Measurements from ENCODE around the gene ITGA6.
A peak's percentile ranks its signal among the peaks of the same experiment; 100 is the strongest.

ITGA6 gene

DNA sequence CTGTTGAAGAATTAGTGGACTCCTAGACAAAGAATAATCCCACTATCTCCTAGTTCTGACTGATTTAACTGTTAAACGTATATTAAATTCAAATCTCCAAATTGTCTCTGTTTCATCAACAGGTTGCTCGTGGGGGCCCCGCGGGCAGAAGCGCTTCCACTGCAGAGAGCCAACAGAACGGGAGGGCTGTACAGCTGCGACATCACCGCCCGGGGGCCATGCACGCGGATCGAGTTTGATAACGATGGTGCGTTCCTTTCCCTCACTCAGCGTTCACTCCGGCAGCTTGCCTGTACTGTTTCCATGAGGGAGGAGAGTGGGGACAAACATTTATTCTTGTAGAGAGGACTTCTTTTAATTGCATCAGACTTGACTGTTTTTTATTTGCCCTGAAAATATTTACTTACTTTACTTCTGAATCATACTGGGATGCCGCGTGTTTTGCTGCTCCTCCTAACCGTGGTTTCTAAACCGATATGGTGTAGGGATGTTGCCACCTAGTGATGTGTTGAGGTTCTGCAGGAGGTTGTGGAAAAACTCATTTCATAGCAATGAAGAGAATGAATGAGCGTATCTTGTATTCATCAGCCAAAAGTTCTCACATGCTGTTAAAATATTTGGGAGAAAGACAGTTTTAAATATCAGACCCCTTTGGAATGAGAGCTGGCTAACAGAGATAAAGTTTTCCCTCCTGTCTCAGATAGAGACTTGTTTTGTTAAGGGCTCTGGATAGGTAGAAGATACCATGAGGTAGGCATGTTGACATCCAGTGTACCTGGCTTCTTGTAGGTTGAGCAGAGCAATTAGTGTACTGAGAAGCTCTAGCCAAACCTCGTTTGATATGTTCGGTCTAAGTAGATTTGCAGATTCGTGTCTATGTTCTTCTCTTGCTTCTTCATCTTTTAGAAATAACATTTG is 38.3 kb downstream of the ITGA6 start:
- DNase-seq (ENCODE audit: low spot score): peak; percentile 56

DNA sequence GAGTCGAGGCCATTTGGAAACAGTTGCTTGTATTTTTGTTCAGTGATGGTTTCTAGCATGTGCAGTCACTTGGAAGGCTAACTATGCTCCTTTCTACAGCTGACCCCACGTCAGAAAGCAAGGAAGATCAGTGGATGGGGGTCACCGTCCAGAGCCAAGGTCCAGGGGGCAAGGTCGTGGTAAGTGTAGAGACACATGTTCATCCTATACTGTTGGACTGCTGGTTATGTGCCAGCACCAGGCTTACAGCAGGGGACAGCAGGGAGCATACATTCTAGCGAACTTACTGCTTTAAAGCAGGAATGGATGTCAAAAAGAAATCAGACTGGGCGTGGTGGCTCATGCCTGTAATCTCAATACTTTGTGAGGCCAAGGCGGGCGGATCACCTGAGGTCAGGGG is 40.0 kb downstream of the ITGA6 start:
- DNase-seq (ENCODE audit: low spot score): no peak

DNA sequence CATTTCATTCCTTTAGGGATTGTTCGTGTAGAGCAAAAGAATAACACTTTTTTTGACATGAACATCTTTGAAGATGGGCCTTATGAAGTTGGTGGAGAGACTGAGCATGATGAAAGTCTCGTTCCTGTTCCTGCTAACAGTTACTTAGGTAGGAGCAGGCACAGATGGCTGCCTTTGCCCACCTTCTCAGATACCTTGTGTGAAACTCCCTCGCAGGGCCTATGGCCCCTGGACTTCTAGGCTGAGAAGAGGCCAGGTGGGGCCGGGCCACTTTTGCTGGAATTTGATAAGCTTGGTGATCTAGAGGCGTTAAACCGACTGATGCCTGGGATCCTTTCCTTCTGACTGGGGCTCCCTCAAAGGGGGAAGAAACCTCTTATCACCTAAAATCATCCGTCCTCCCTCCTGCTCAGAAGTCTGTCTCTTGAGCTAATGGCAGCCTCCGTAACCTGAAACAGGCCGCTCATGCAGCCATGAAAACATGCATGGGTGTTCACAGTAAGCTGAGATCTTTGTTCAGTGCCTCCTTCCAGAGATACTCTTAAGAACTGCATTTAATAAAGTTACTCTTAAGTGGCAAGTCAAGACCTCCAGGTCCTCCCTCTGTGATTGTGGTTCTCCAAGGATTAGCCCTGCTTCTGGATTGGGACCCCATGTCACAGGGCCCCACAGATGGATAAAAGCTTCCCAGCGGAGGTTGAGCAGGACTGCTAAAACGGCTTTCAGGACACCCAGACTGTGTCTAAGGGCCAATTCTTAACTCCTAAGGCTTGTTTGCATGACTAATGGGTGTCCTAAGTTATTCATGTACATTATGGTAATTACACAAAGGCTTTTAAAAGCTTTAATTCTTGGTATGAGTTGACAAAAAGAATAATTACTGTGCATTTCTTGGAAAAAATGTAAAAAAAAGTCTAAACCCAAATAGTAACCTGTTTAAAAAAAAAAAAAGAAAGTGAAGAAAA is 43.9 kb downstream of the ITGA6 start:
- no peak for DNase-seq (ENCODE audit: low spot score)

DNA sequence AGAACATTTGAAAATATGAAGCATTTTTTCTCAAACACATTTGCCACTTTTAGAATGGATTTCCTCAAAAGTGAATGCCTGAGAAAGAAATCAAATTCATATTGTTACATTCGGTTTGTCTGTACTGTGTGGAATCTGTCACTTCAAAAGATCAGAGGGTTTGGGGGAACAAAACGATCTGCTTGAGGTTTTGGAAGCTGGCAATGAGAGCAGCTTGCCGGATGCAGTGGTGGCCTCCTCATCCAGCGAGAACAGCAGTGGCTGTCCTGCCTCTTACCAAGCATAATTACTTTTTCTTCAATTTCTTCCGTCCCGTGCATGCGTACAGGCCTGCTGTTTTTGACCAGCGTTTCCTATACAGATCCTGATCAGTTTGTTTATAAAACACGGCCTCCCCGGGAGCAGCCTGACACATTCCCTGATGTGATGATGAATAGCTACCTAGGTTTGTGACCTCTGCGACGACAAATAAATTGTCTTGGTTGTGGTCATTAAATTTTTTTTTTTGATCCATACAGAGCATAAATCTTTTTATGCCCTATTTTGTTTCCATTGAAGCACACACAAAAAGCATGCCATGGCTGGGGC is 45.2 kb downstream of the ITGA6 start:
- DNase-seq (ENCODE audit: low spot score): no peak

DNA sequence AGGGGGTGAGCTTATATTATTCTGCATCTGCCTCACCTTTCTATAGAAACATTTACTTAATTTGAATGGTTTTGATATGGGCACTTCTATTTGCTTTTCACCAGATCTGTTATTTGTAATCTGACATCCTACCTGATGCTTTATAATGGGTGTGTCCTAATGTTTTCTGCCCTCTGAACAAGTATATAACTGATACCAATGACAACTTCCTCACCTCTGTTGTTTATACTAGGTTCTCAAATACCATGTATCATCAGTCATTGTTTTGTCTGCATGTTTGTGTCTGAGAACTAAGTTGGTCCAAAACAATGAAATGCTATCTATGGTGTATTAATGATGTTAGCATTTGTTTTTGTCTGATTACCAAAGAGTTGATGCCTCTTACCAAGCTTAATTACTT is 45.8 kb downstream of the ITGA6 start:
- no peak for DNase-seq (ENCODE audit: low spot score)

DNA sequence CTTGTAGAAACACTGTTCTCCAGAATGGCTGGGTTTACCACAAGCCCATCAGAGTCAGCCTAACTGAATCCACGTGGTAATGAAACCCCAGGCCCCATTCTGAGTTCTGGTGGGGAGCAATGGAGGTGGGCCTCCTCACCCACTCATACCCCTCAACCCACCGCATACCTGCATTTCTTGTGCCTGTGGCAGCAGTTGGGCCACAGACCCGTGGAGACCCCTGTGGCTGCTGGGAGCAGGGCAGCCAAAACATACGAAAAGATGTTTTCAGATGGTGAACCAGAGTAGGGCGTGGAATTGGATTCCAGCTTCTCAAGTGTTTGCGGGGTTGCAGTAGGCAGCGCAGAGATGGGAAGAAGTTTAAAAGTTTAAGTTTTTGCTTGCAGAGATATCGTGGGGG is 51.0 kb downstream of the ITGA6 start:
- DNase-seq (ENCODE audit: low spot score): no peak

DNA sequence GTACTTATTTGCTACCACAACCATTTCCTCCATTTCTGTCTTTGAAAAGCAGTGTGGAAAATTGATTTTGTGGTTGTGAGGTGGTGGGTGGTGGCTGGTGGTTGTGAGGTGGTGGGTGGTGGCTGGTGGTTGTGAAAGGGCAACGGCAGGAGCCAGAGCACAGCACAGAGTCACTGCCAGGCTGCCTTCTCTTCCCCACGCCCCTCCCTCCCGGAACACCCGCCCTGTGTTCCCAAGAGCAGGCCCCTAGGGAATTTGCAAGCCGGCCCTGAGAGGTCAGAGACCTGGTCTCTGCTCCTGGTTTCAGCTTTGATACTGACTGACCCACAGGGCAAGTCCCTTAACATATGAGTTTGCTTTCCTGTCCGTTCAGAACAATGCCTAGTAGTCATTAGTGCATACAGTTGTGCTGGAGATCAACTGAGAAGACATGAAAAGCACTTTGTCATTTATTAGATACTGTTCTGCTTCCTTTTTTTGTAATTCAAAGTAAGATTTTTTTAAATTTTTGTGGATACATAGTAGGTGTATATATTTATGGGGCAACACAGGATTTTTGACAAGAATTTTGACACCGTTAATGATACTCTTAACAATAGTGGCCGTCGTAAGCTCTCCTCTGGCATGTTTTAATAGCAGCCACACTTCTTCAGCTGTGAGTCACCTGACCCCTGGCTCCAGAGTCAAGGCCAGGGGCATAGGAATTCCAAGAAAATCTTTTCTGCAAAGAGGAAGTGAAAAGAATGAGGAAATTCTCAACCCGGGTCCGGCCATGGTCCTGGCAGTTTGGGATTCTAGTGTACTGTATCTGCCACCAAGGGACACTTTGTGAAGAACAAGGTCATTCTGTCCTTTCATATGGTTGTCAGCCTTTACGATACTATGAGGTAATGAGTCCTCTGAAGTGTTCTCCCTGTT is 53.2 kb downstream of the ITGA6 start:
- peak; percentile 19 for DNase-seq (ENCODE audit: low spot score)

DNA sequence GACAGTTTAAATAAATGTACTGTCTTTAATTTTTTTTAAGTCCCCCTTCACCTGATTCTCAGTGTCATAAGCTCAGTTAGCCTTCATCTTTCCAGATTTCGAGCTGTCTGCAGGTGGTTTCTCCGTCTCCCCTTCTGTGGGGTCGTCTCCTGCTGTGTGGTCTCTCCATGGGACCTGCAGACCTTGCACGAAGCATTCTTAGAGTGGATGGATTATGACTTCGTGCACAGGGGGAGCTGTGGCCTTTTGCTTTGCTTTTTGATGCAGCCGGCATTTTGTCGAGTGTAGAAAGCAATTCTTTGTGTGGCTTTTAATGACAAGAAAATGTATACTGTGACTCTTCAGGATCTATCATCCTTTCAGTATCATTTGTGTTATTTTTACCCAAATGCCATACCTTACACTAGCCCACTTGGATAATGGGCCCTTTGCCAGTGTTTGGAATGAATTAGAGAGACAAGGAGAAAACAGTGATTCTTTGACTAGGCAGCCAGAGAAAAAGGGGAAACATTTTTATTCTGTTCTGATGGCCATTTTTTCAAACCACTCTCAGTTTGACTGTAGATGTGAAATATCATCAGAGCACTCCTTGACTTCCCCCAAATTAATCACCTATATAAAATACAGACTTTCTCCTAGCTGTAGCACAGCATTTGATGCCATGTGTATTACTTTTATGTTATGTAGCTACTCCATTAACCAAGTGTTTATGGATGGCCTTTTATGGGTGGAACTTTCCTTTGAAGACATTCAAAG is 54.3 kb downstream of the ITGA6 start:
- no peak for DNase-seq (ENCODE audit: low spot score)

DNA sequence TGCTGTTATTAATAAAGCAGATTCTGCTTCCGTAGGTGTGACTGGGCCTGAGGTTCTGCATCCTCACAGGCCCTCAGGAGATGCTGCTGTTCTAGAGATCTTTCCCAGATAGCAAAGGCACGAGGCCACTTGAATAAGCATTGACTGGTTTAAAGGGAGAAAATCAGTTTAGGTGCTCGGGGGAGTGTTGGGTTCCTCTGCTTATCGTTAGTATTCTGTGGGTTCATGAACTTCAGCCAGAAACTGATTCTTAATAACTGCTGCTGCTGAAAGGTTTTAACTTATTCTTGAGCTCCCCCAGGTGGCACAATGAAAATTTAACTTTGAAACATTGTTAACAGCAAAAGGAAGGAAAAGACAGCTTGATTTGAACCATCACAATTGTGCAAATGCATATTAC is 56.9 kb downstream of the ITGA6 start:
- DNase-seq (ENCODE audit: low spot score): peak; percentile 12

DNA sequence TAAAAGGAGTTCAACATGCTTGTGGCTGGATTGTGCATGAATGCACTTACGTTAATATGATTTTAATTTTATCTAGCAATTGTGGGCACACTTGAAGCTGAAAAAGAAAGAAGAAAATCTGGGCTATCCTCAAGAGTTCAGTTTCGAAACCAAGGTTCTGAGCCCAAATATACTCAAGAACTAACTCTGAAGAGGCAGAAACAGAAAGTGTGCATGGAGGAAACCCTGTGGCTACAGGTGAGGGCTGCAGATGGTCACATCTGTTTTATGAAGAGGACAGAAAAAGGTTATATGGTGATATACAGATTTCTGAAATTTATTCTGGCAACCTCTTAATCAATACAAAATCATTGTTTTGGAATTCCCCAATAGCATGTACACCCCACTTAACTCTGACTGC is 57.3 kb downstream of the ITGA6 start:
- DNase-seq (ENCODE audit: low spot score): no peak

DNA sequence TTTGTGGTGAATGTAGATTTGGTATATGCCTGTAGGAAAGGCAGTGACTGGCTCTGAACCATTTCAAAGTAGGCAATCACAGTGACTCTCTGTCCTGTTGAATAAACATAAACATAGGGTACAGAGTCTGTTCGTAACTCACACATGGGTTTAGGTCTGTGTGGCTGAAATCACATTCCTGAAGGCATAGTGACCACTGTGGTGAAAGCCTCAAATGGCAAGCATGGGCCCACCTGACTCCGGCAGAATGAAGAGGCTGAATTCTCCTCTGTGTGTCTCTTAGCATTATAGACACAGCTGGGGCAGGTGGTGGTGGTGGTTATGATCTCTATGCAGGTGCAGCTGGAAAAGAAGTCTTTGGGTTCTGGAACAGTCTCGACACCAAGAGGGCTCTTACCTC is 61.2 kb downstream of the ITGA6 start:
- no peak for DNase-seq (ENCODE audit: low spot score)

DNA sequence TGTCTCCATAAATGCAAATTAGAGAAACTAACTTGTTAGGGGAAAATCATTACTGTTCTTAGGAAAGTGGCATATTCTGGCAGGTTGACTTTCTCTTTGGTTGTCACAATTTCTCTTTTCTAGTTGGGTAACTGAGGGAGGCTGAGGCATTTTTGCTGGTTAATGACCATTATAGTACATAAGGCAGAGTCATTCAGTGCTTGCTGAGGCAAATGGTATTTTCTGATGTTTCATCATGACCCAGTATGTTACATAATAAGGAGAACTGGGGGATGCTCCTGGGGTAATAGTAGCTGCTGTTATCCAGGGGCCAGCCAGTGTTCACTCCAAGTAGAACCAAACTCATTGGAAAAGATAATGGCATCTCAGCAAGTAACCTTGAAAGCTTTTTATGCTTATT is 62.3 kb downstream of the ITGA6 start:
- no peak for DNase-seq (ENCODE audit: low spot score)

DNA sequence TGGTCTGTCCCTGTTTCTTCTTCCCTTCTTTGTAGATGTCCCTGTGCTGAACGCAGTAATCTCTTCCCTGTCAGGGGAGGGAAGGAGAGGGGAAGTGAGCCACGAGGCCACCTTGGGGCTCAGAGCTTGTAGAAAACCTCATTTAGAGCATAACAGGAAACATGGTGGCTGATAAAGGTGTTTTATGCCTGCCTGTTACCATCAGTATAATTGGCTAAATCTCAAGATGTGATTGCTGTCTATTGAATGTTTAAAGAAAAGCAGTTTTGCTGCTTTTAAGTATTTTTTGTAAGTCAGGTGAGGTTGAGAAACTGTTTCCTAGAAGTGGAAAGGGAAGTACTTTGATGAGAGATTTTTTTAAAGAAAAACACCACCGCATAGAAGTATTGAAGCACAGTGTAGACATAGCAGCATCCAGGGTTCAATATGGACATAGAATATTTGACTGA is 68.8 kb downstream of the ITGA6 start:
- no peak for DNase-seq (ENCODE audit: low spot score)

DNA sequence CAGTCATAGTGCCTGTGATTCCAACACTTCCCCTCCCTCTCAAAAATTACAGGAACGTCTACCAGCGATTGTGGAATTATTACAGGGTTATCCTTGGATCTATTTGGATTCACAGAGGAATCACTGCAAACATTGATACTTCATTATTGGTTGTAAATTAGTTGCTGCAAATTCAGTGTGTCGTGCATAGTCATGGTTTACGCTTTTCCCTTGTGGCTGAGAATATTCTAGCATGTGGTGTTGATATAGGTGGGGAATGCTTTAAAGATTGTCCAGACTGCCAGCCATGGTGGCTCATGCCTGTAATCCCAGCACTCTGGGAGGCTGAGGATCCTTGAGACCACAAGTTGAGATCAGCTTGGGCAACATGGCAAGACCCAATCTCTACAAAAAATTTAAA is 79.8 kb downstream of the ITGA6 start:
- no peak for DNase-seq (ENCODE audit: low spot score)

DNA sequence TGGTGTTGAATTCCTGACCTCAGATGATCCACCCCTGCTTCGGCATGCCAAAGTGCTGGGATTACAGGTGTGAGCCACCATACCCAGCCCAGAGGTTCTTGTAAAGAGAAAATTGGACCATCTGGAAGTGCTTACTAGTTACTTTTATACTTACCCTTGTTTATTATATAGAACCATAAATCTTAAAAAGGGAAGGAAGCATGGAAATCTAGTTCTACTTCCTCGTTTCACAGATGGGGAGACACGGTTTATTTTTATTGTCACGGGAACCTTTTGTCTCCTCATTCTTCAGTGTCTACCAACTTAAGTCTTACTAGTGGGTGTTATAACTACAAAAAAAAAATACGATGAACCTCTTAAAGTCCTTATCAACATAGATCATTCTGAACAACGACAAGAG is 82.7 kb downstream of the ITGA6 start:
- DNase-seq (ENCODE audit: low spot score): no peak

DNA sequence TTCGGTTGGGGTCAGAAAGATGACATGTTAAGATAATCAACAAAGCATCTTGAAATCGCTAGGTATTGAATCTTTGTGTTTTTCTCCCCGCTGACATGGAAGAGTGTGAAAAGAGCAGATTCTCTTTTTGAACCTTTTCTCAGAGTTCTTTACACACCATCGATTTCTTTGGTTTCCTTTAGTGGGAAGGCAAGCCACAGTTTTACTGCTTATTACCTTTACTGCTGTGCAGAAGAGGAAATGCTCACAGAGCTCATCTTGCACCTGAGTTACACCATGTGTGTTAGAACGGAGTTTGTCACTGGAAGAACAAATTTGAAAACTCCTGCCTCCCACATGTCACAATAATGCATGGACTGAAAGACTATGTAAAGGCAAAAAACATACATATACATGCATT is 83.2 kb downstream of the ITGA6 start:
- DNase-seq (ENCODE audit: low spot score): no peak

DNA sequence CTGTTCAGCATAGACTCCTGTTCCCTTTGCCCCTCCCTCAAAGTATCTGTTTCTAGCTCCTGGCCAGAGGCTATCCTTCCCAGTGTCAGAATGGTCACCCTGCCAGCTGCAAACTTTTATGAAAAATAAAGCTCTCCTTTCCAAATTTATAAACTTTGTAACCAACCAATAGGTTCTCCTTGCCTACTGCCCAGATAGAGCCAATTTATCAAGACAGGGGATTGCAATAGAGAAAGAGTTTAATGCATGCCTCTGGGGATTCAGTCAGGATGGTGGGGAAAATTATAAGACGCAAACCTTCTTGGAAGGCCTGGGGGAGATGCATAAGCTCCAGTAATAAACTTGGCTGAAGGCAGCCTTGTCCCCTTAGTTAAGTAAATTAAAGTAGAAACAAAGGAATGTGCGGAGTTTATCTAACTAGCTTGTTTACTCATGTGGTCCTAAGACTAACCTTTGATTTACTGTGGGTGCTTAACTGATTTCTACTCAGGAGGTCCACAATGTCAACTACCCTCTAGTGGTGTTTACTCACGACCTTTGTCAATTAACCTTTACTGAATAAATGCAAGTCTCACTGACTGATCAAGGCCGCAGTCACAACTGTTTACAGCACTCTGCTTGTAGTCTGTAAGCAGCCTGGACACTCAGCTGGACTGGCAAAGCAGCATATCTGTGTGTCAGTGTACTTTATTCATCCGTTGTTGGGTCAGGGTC is 85.6 kb downstream of the ITGA6 start:
- no peak for DNase-seq (ENCODE audit: low spot score)

DNA sequence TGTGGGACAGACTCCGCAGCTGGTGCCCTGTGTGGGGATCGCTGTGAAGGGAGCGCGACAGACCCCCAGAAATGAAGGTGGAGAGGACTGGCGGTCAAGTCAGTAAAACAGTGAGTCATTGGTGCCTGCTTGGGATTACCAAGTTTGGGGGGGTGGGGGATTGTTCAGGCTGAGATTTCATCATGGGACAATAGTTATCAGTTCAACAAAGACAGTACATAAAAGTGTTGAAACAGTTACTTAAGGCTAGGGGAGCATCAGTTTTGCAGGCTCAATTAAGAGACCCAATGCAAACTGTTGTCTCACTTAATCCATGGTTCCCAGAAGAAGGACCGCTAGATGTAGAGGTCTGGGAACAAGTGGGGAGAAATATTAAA is 86.1 kb downstream of the ITGA6 start:
- DNase-seq (ENCODE audit: low spot score): no peak

DNA sequence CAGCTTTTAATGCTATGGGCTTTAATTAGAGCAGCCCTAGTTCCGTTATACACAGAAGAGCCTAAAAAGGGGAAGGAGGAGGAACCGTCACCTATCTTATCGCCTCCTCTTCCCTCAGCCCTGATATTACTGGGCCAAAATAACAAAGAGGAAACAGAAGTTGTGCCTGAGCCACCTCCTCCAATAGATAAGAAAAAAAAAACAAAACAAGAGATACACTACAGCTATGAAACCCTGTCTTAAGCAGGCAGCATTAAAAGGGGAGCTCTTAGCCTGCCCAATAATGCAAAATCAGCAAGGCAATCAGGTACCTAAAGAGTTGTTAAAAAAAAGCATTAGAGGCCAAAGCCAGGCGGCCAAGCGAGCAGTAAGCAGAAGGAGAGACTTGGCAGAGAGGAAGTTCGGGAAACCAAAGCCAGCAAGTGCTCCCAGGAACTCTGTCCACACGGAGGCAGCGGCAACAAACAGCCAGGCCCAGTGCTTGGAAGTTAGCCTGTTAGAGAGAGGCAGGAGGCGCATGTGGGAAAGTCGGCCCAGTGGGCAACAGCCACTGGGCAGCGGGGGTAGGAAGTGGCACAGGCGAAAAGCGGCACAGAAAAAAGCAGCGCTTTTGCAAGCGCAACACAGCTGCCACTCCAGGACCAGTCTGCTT is 86.7 kb downstream of the ITGA6 start:
- no peak for DNase-seq (ENCODE audit: low spot score)

DNA sequence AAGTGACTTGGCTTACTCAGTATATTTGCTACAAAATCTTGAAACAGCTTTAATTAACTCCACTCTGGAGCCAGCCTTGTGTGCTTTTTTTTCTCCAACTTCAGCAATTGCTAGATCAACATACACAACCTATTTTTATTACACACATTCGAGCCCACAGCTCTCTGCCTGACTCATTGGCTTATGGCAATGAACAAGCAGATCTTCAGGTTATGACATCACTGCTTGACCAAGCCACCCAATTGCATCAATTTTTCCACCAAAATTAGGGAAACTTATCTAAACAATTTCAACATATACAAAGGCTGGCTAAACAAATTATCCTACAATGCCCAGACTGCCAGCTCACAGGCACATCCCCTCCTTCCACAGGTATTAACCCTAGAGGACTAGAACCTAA is 88.9 kb downstream of the ITGA6 start:
- peak; percentile 7 for DNase-seq (ENCODE audit: low spot score)
